GM21723 (cell line): ENCODE measurements around the gene PLIN4.
"Not testable (repeated sequence)": the region's sequence is repeated elsewhere in the genome, so short reads cannot be mapped to it uniquely, and the experiment has no call there.

Experiments used
- ATAC-seq: cut with Tn5 transposase; IDR thresholded peaks from one replicate; pipeline ENCODE4 v1.9.1; 2021; ENCODE audit warnings: mild to moderate bottlenecking, moderate library complexity; ENCODE audit not compliant: unreplicated experiment

Gene PLIN4, protein sequence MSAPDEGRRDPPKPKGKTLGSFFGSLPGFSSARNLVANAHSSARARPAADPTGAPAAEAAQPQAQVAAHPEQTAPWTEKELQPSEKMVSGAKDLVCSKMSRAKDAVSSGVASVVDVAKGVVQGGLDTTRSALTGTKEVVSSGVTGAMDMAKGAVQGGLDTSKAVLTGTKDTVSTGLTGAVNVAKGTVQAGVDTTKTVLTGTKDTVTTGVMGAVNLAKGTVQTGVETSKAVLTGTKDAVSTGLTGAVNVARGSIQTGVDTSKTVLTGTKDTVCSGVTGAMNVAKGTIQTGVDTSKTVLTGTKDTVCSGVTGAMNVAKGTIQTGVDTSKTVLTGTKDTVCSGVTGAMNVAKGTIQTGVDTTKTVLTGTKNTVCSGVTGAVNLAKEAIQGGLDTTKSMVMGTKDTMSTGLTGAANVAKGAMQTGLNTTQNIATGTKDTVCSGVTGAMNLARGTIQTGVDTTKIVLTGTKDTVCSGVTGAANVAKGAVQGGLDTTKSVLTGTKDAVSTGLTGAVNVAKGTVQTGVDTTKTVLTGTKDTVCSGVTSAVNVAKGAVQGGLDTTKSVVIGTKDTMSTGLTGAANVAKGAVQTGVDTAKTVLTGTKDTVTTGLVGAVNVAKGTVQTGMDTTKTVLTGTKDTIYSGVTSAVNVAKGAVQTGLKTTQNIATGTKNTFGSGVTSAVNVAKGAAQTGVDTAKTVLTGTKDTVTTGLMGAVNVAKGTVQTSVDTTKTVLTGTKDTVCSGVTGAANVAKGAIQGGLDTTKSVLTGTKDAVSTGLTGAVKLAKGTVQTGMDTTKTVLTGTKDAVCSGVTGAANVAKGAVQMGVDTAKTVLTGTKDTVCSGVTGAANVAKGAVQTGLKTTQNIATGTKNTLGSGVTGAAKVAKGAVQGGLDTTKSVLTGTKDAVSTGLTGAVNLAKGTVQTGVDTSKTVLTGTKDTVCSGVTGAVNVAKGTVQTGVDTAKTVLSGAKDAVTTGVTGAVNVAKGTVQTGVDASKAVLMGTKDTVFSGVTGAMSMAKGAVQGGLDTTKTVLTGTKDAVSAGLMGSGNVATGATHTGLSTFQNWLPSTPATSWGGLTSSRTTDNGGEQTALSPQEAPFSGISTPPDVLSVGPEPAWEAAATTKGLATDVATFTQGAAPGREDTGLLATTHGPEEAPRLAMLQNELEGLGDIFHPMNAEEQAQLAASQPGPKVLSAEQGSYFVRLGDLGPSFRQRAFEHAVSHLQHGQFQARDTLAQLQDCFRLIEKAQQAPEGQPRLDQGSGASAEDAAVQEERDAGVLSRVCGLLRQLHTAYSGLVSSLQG (N-terminal part only)

DNA sequence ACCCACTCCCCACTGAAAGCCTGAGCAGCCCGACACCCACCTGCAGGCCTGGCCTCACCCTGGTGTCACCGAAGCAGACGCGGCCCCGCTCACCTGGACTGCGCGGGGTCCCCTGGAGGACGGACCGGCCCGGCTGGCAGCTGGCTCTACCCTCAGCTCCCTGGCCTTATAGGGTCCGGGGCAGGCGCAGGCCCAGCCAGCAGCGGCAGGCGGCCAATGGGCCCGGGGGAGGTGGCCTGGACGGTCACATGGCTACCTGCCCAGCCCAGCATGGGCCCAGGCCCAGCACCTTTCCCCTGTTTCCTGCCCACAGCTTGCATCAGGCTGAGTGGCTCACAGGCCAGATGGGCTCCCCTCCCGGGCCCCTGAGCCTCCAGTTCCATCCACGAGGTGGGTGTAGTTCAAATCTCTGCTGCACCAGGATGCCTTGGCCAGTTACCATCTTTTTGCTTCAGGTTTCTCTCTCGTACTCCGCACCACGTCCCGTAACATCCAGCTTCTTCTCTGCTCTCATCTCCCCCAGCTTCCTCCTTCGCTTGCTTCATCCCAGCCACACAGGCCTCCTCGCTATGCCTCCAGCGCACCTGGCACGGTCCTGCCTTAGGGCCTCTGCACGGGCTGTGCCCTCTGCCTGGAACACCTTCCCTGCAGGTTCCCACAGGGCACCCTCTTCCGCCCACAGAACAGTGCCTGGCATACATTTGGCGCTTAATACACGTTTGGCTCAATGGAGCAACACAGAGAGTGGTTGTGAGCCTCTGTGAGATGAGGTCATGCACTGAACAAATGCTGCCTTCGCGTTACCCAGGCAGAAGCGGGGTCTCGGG is at the start of gene PLIN4:
PLIN4 (minus strand) TSS at position 142 of the 827 bp plus-strand sequence. CDS start 214 bp downstream, outside the sequence.
- ATAC-seq, result no peak

DNA sequence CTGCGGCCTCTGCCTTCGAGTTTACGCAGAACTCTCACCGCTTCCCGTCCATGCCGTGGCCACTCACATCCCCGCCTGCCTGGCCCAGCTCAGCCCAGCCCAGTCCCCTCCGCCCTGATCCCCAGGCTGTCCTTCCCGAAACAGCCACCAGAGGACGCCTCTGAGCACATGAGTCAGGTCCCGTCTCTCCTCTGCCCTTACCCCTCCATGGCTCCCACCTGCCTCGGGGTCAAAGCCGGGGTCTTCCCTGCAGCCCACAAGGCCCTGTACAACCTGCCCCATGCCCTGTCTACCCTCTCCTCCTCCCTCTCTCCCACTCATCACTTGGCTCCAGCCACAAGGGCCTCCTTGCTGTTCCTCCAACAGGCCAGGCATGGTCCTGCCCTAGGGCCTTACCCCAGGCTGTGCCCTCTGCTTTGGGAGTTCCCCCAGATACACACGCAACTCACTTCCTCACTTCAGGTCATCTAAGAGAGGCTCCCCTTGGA is 49.3 kb upstream of the PLIN4 start:
- no peak for ATAC-seq

DNA sequence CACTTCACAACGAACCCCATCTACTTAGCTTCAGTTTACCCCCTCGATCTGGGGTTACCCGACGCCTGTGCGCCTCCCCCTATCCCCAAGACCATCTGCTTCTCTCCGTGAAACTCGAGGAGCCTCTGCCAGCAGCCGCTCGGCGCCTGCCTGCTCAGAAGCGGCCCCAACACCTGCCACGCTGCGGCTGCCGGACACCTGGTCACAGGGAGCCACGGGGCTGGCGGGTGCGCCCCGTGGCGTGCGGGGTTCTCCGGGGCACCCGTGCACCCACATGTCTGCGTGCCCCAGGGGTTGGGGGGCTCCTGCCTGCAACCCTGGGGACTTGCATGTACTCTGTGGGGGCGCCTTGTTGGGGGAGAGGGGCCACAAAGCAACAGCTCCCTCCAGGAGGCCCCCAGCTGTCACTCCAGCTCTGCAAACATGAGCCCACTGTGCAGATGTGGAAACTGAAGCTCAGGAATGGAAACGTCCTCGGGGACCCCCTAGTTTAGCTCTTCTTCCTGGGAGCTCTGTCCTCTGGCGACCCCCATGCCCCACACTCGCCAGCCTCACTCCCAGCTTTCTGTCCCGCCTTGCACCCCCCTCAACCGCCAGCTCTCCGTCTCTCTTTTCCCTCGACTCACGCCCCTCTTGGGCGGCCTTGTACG is 48.2 kb upstream of the PLIN4 start:
- no peak for ATAC-seq

DNA sequence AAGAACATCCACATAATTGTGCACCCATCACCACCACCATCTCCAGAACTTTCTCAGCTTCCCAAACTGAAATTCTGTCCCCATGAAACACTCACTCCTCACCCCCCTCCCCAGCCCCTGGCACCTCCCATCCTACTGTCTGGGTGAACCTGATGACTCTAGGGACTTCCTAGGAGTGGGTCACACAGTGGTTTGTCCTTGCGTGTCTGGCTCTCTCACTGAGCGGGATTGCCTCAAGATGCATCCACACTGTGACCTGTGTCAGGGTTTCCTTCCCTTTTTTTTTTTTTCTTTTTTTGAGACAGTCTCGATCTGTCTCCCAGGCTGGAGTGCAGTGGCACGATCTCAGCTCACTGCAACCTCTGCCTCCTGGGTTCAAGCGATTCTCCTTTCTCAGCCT is 45.3 kb upstream of the PLIN4 start:
- not testable (repeated sequence) for ATAC-seq

DNA sequence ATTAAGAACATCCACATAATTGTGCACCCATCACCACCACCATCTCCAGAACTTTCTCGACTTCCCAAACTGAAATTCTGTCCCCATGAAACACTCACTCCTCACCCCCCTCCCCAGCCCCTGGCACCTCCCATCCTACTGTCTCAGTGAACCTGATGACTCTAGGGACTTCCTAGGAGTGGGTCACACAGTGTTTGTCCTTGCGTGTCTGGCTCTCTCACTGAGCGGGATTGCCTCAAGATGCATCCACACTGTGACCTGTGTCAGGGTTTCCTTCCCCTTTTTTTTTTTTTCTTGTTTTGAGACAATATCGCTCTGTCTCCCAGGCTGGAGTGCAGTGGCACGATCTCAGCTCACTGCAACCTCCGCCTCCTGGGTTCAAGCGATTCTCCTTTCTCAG is 43.8 kb upstream of the PLIN4 start:
- not testable (repeated sequence) for ATAC-seq

DNA sequence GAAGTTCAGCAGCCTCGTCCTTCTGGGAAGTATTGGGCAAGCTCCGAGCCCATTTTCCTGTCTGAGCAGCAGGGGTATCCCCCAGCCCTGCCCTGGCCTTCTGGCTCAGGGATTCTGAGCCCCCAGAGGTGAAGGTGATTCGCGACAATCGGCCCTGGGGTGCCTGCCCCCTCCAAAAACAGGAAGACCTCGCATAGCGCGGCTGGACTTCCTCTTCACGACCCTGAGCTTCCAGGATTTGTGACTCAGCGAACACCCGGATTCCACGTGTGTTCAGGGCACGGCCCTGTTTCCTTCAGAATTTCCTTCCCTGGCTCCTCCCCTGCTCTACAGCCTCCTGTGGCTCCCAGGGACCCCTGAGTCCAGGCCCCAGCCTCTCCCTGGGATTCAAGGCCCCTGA is 41.3 kb upstream of the PLIN4 start, which contains the start of gene SEMA6B:
SEMA6B (minus strand) TSS at position 116 of the 400 bp plus-strand sequence. CDS start 1,227 bp downstream, outside the sequence.
- no peak for ATAC-seq

DNA sequence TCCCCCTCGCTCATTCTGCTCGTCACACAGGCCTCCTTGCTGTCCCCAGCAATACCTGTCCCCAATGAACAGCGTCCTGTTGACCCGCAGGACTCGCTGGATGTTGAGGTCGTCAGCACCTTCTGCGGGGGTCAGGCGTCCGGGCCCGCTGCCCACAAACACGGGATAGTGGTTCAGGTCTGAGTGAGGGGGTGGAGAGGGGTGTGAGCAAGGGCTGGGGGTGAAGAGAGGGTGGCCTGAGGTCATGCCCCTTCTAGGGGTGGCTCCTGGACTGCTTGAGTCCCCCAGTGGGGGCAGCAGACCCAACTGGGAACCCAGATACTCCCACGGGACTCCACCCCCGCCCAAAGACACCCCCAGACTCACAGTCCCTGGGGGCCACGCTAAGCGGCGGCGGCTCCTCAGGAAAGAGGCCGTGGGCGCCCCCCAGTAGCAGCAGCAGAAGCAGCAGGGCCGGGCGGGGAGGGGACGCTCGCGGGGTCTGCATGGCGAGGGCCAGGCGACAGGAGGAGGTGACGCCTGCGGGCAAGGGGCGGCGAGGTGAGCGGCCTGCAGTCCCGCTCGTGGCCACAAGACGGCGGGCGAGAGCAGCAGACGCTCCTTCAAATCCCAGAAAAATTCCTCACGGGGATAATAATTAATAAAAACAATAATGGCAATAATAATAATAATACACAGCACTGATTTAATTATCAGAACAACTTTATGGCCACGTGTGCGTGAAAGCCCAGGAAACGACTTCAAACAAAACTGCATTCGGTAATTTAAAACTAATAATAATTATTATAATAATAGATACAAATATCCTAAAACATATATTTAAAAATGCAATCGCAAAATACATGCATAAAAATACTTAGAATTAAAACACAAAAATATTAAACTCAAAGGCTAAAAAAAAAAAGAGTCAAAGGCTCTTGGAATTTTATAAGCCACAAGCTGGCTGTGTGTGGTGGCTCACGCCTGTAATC is 40.0 kb upstream of the PLIN4 start:
- no peak for ATAC-seq

DNA sequence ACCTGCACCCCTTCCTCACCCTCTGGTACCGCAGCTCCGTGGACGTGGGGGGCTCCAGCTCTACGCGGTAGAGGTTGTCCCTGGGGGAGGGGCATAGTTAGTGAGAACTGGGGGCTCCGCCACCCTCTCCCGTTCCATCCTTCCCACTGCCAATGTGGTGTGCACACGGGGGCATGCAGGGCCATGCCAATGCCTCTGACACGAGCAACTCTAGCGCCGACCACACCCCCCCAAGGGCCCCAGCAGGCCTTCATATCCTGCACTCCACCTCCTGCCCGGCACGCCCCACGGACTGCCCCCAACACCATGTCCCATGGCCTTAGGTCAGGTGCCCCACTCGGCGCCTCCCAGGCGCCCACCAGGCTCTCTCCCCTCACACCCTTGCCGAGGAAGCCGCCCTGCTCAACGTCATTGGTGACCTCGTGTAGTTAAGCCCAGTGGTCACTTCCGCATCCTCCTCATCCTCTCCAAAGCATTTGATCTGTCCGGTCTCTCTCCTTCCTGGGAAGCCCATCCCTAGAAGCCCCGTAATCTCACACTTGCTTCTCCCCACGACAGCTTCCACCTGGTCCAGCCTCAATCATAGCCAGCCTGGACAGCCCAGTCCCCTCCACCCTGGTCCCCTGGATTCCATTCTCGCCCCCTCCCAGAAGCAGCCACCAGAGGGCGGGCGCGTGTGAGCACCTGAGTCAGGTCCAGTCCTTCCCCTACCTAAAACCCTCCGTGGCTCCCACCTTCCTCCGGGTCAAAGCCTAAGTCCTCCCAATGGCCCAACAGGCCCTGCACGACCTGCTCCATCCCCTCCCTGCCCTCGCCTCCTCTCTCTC is 39.1 kb upstream of the PLIN4 start:
- ATAC-seq, result no peak

DNA sequence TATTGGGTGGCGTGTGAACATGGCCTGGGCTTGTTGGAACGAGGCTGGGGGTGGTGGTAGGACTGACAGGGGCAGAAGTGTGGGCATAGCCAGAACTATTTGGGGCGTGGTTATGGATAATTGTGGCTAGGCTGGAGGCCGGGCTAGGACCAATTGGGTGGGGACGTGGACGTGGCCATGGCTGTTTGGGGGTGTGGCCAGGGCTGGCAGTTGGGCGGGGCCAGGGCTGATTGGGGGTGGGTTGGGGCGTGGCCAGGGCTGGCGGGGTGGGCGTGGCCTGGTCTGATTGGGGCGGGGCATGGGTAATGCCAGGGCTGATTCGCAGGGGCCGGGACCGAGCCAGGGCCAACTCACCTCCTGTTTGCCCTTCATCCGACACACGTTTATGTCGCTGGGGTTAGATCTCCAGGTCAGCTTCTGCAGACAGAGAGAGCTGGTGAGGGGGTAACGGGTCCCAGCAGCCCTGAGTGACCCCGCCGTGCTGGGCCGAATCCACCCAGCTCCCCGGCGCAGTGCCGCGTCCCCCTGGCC is 38.4 kb upstream of the PLIN4 start:
- ATAC-seq, result no peak

DNA sequence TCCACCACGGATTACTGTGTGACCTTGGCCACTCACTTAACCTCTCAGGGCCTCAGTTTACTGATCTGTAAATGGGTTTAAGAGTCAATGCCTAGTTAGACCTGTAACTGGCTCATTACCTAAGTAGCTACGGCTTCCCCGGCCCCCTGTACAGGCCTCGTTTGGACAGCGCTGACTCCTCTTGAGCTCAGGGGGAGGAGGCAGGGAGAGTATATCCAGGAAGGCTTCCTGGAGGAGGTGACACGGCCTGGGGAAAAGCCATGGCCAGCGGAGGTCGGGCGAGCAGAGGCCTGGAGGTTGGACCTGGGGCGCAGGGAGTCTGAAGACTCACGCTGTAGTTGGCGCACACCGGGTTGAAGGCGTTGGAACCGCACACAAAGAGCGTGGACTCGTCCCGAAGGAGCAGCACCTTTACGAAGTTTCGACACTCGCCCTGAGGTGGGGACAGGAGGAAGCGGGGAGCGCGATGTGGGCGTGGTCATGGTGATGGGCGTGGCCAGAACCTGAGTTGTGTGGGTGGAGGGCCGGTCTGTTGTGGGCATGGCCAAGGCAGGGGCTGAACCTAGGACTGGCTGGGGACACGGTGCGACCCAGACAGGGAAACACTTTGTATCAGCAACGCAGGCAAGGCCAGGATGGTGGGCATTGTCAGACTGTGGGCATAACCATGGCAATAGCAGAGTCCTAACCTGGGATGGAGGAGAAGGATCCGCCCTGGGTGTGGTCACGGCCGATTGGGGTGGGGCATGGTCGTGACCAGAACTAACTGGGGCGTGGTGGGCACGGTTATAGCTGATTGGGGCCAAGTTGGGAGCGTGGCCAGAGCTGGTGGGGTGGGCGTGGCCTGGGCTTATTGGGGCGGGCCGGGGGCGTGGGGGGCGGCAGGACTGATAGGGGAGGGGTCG is 37.6 kb upstream of the PLIN4 start:
- ATAC-seq, result no peak

DNA sequence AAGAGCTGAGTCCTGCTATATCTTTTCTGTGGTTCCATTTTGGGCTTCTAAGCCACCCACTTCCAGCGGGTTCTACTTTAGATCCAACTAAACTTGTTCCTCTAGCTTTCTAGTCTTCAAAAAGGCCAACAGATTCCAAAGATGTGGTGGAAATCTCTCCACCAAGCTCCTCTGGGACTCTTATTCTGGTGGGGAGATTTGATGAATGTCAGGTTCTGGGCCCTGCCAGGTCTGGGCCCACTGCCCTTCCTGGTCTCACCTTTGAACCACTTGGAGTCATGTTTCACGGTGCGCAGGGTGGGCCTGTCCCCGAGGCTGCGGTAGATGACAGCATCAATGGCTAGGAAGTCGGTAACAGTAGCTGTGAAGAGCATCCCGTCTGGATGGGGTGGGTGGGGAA is 36.4 kb upstream of the PLIN4 start:
- ATAC-seq, result no peak

DNA sequence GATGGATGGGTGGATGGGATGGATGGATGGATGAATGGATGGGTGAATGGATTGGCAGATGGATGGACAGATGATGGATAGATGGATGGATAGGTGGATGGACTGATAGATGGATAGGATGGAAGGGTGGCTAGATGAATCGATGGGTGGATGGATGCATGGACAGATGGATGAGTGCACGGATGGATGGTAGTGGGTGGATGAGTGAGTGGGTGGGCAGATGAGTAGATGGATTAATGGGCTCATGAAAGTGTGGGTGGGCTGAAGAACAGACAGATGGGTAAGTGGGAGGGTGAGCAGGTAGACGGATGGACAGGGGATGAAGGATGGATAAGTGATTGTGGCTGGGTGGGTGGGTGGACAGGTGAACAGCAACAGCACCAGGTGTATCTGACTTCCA is 35.5 kb upstream of the PLIN4 start:
- no peak for ATAC-seq

DNA sequence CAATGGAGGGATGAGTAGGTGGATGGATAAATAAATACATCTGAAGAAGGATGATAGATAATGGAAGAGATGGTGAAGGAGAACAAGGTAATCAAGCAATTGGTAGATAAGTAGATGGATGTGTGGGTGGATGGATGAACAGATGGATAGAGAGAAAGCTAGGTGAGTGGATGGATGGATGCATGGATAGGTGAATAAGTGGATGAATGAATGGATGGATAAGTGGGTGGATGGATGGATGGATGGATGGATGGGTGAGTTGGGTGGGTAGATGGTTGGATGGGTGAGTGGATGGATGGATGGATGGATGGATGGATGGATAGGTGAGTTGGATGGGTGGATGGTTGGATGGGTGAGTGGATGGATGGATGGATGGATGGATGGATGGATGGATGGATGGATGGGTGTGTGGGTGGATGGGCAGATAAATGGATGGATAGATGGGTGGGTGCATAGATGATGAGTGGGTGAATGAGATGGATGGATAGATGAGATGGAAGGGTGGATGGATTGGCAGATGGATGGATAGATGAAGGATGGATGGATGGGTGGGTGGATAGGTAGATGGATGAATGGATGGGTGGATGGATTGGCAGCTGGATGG is 34.9 kb upstream of the PLIN4 start:
- no peak for ATAC-seq

DNA sequence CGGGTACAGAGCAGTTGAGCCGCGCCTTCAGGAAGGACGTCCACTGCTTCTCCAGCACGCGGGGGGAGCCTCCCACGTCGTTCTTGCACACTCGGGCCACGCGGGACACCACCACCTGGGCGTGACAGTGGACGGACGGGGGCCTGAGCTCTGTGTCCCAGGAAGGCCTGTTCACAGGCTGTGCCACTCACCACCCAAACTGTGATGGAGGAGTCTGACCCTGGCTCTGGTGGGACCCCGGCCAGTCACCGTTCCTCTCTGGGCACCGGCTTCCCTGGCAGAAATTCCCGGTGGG is 34.2 kb upstream of the PLIN4 start:
- no peak for ATAC-seq

DNA sequence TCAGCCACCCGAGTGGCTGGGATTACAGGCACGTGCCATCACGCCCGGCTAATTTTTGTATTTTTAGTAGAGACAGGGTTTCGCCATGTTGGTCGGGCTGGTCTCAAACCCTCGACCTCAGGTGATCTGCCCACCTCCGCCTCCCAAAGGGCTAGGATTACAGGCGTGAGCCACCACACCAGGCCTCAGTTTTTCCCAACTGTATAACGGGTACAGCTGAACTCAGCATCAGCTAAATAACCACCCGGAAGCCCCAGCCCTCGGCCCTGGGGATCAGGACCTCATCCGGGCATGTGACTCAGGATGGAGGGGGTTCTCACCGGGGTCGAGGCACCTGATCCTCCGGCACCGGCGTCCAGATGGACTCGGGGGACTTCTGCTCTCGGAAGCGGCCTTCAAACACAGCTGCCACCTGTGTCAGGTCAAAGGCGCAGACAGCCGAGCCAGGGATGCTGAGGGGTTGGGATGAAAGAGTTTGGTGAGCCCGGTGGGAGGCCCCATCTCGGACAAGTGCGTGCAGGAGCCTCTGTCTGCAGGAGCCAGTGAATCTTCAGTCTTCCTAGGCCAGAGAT is 32.3 kb upstream of the PLIN4 start:
- ATAC-seq, result no peak

DNA sequence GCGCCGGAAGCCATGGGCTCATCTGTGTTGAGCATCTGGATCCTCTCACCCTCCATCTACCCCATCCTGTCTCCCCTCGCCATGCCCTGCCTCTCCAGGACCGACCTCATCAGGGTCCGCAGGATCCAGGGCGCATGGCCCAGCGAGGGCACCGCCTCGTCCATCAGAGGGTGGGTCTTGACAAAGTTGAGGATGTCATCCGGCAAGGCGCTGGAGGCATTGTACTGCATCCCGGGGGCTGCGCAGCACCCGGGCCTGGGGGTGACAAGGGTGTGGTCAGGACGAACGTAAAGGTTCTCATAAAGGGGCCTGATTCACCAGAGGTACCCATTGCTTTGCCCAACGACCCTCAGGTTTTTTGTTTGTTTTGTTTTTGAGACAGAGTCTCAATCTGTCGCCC is 31.7 kb upstream of the PLIN4 start:
- no peak for ATAC-seq
